Thymus (tissue), 11 donors: Measurements from ENCODE around the gene SSUH2. TPM values are rescaled to one million over a fixed set of nuclear protein-coding genes. Genes with fewer than 3 reads are reported as not detected.

ENCODE experiments used
- DNase-seq, 9 donors: peaks; one replicate each; pipeline ENCODE4 v3.0.0-alpha.2; 2013; ENCODE audit warnings: low spot score in 9 of 9, low read depth in 6 of 9, missing footprints in 1 of 9
- H3K27ac ChIP-seq, 2 donors: one replicate each; pipeline ENCODE4 v1.5.1; 2013; ENCODE audit warnings: control low read depth in 1 of 2, low read depth in 1 of 2, low read length in 1 of 2, mild to moderate bottlenecking in 1 of 2, moderate library complexity in 1 of 2
- H3K27me3 ChIP-seq, 2 donors: one replicate each; pipeline ENCODE4 v1.5.1; 2013; ENCODE audit warnings: low read length in 1 of 2; ENCODE audit not compliant: control insufficient read depth in 2 of 2, insufficient read depth in 1 of 2
- H3K36me3 ChIP-seq, 2 donors: one replicate each; pipeline ENCODE4 v1.5.1; 2013; ENCODE audit warnings: low read length in 1 of 2, mild to moderate bottlenecking in 1 of 2, moderate library complexity in 1 of 2; ENCODE audit not compliant: control insufficient read depth in 2 of 2, insufficient read depth in 2 of 2
- H3K4me1 ChIP-seq, 2 donors: one replicate each; pipeline ENCODE4 v1.5.1; 2013; ENCODE audit warnings: low read length in 2 of 2; ENCODE audit not compliant: control insufficient read depth in 2 of 2, insufficient read depth in 2 of 2
- H3K4me3 ChIP-seq, 2 donors: one replicate each; pipeline ENCODE4 v1.5.1; 2013; ENCODE audit warnings: low read length in 2 of 2, control low read depth in 1 of 2, mild to moderate bottlenecking in 1 of 2
- H3K9me3 ChIP-seq, 2 donors: one replicate each; pipeline ENCODE4 v1.5.1; 2013; ENCODE audit warnings: low read length in 1 of 2, mild to moderate bottlenecking in 1 of 2; ENCODE audit not compliant: control insufficient read depth in 2 of 2, insufficient read depth in 1 of 2
- WGBS: extraction: QIAGEN DNeasy Blood & Tissue Kit; methylation state at CpG from one replicate; pipeline ENCODE4 v1.1.7; 2013; 5-methylcytosine and 5-hydroxymethylcytosine counted together
- polyA plus RNA-seq: library from polyadenylated mRNA; stranded (reverse); fragments of 200-250 nt; gene quantifications from one replicate; pipeline ENCODE4 v1.2.3, GENCODE V29; 2013
- total RNA-seq: library from RNA; stranded (reverse); fragments of 120-200 nt; gene quantifications from one replicate; pipeline ENCODE4 v1.2.4, GENCODE V29; 2013
- donor health status: healthy.

SSUH2 gene
- total and polyA plus RNA-seq, 2 donors, result 0.47 to 1.0 TPM

DNA sequence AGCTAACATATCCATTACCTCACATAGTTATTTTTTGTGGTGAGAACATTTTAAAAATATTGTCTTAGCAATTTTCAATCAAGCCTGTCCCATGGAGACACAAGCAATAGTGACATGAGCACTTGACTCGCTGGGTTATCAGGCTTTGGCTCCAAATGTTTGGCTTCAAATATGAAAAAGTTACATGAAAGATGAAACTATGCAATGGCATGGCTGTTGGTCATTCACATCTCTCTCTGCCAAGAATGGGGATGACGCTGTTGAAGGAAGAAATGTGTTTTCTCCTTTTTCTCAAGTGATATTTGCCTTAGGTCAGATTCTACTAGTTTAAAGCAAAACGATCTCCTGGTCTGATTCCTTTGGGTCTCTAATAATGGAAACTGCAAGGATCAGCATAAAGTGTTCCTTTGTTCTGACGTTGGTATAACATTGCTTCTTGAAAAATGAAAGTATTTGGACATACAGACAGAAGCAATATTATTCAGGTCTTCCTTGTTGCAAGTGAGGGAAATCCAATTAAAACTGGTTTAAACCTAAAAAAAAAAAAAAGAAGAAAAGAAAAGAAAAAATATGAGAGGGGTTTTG lies 71.2 kb downstream of the SSUH2 start:
- no peak for DNase-seq
- no peaks in the 10 kb centered on the region for H3K27me3 ChIP-seq
- no peaks in the 10 kb centered on the region for H3K36me3 ChIP-seq
- no peak overlapping the region for H3K4me3 ChIP-seq
- H3K9me3 ChIP-seq, result no peaks in the 10 kb centered on the region
- H3K4me1 ChIP-seq, result peaks cover 0 to 3% of the 10 kb centered on the region in 2 donors
- WGBS, result 89% methylated on average over 4 of the region's 4 CpGs
- no peak overlapping the region for H3K27ac ChIP-seq

DNA sequence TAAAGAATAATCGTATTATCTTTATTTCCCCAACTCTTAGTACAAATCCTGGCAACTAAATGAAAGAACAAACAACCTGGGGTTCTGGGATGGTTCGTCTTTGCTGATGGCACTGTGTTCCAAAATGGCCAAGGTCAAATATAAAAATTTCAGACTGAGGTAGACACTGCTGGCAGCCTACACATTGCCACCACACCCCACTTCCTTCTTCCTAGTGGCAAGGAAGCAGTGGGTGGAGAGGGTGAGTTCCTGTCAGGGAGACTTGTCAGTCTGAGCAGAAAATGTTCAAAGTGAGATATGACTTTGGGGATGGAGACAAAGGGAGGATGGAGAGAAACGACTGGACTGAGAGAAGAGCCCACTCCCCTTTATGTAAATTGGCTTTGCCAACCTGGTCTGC lies 73.3 kb downstream of the SSUH2 start:
- DNase-seq, result peak in 3 of 9 donors; percentile 9 to 29 (median 13)
- no peak overlapping the region for H3K4me3 ChIP-seq
- no peaks in the 10 kb centered on the region for H3K27me3 ChIP-seq
- WGBS, result 58% methylated on average over 3 of the region's 3 CpGs
- H3K27ac ChIP-seq, result no peak overlapping the region
- peaks cover 0 to 3% of the 10 kb centered on the region in 2 donors for H3K4me1 ChIP-seq
- H3K9me3 ChIP-seq, result no peaks in the 10 kb centered on the region
- no peaks in the 10 kb centered on the region for H3K36me3 ChIP-seq

Other genes starting within 250 kb of the SSUH2 start
- 7.8 TPM for gene LMCD1, start 143.0 kb downstream of the SSUH2 start, total RNA-seq
- gene LMCD1, start 143.0 kb downstream of the SSUH2 start, polyA plus RNA-seq, result 34.7 TPM
- gene CAV3, start 89.0 kb upstream of the SSUH2 start, total RNA-seq, result 0.38 TPM
- 1.2 TPM for gene CAV3, start 89.0 kb upstream of the SSUH2 start, polyA plus RNA-seq
- 0.80 TPM for gene OXTR, start 124.8 kb upstream of the SSUH2 start, total RNA-seq
- 1.3 TPM for gene OXTR, start 124.8 kb upstream of the SSUH2 start, polyA plus RNA-seq